HG03064 (cell line): ENCODE data around the gene EIF2S3B.
A peak's percentile ranks its signal among the peaks of the same experiment; 100 is the strongest.
"Not testable (repeated sequence)": the region's sequence is repeated elsewhere in the genome, so short reads cannot be mapped to it uniquely, and the experiment has no call there.

Source experiments
- ATAC-seq: cut with Tn5 transposase; IDR thresholded peaks from one replicate; pipeline ENCODE4 v1.9.1; 2021; ENCODE audit warnings: low read depth; ENCODE audit not compliant: unreplicated experiment

The EIF2S3B gene

DNA sequence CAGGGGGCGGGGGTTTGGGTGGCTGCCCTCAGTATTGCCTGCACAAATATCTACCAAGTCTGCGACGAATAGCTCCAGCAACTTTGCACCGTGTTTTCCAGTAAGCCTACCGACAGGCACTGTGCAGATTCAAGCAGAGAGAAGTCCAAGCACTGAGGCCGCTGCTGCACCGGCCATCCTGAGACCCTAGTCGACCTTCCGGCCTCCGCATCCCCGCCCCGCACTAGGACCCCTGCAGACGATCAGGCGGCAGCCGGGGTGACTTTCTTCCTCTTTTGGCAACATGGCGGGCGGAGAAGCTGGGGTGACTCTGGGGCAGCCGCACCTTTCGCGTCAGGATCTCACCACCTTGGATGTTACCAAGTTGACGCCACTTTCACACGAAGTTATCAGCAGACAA is at the start of gene EIF2S3B:
Gene EIF2S3B, plus strand, starts transcription at position 271 of the 400 bp plus-strand sequence. Its CDS starts 13 bp downstream, at position 284.
- no peak for ATAC-seq

DNA sequence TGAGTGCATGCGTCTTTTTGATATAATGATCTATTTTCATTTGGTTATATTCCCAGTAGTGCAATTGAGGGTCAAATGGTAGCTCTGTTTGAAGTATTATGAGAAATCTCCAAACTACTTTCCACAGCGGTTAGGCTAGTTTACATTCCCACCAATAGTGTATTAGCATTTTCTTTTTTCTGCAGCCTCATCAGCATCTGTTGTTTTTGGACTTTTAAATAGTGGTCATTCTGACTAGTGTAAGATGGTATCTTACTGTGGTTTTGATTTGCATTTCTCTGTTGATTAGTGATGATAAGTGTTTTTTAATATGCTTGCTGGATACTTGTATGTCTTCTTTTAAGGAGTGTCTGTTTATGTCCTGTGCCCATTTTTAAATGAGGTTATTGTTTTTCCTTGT is 48.8 kb upstream of the EIF2S3B start:
- ATAC-seq: no peak

DNA sequence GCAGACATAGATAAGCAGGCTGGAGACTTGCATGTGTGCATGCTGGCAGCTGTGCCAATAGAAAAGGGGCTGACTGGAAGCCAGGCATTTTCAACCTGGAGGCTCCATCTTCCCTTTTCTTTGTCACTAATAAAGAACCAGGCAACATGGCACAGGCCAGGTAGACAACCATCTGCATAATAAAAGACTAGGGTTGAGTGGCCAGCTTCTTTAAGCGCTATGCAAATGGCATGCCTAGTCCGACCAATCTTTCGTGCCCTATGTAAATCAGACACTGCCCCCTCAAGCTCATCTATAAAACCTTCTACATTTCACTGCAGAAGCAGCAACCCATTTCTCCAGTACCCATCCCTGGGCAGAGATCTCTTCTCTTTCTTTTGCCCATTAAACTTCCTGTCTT is 47.9 kb upstream of the EIF2S3B start:
- ATAC-seq: no peak

DNA sequence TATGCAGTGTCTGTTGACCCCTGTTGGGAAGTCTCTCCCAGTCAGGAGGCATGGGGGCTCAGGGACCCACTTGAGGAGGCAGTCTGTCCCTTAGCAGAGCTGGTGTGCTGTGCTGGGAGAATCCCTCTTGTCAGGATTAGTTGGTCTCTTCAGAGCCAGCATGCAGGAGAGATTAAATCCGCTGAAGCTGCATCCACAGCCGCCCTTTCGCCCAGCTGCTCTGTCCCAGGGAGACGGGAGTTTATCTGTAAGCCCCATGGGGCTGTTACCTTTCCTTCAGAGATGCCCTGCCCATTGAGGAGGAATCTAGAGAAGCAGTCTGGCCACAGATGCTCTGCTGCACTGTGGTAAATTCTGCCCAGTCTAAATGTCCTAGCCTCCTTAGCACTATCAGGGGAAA is 39.4 kb upstream of the EIF2S3B start:
- ATAC-seq: no peak

DNA sequence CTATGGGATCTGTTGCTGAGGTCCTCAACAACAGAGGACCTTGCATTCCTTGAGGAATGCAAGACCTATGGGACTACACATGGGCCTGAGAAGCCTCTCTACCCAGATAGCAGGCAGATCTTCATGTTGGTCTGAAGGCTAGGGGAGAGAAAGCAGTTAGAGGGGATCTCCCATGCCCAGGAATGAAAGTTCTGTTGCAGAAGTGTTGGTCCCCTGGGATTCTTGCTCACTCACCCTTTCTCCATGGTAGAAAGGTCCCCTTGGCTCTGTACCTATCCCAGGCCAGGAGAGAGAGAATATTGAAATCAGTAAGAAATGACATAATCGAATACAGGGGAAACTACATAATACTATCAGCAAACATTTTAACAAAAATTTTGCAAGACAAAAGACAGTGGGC is 36.0 kb upstream of the EIF2S3B start:
- no peak for ATAC-seq

DNA sequence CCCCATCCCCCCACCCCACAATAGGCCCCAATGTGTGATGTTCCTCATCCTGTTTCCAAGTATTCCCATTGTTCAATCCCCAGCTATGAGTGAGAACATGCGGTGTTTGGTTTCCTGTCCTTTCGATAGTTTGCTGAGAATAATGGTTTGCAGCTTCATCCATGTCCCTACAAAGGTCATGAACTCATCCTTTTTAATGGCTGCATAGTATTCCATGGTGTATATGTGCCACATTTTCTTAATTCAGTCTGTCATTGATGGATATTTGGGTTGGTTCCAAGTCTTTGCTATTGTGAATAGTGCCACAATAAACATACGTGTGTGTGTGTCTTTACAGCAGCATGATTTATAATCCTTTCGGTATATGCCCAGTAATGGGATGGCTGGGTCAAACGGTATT is 32.9 kb upstream of the EIF2S3B start:
- not testable (repeated sequence) for ATAC-seq

DNA sequence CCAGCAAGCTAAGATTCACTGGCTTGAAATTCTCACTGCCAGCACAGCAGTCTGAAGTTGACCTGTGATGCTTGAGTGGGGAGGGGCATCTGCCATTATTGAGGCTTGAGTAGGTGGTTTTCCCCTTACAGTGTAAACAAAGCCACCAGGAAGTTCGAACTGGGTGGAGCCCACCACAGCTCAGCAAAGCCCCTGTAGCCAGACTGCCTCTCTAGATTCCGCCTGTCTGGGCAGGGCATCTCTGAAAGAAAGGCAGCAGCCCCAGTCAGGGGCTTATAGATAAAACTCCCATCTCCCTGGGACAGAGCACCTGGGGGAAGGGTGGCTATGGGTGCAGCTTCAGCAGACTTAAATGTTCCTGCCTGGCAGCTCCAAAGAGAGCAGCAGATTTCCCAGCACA is 23.8 kb upstream of the EIF2S3B start:
- not testable (repeated sequence) for ATAC-seq

DNA sequence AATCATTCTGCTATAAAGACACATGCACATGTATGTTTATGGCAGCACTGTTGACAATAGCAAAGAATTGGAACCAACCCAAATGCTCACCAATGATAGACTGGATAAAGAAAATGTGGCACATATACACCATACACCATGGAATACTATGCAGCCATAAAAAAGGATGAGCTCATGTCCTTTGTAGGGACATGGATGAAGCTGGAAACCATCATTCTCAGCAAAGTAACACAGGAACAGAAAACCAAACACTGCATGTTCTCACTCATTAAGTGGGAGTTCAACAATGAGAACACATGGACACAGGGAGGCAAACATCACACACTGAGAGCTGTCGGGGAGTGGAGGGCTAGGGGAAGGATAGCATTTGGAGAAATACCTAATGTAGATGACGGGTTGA is 18.4 kb upstream of the EIF2S3B start:
- not testable (repeated sequence) for ATAC-seq

DNA sequence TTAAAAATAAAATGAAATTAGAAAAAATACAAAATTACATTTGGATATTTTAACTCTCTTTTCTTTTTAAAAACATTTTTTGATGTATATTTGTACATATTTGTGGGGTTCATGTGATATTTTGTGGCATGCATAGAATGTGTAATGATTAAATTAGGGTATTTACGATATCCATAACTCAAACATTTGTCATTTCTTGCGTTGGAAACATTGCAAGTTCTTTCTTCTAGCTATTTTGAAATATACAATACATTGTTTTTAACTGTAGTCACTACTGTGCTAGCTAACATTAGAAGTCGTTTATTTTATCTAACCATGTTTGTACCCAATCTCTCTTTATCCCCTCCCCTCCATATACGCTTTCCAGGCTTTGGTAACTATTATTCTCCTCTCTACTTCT is 13.9 kb upstream of the EIF2S3B start:
- no peak for ATAC-seq

DNA sequence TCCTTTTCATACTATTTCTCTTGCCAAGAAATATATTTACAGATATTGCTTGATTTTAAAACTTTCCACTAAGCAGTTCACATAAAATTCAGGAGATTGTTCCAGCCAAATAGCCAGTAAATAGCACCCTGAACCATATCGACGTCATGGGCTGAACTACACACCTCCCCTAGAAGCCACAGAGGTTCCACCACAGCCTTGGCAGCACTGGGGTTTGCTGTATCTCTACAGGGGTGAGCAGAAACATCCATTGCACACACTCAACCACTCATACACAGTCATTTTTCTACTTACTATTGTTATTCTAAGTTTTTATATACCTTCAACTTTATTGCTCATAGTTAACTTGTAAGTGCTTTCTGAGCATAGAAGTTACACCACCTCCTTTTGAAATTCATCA is 8.1 kb upstream of the EIF2S3B start:
- no peak for ATAC-seq

DNA sequence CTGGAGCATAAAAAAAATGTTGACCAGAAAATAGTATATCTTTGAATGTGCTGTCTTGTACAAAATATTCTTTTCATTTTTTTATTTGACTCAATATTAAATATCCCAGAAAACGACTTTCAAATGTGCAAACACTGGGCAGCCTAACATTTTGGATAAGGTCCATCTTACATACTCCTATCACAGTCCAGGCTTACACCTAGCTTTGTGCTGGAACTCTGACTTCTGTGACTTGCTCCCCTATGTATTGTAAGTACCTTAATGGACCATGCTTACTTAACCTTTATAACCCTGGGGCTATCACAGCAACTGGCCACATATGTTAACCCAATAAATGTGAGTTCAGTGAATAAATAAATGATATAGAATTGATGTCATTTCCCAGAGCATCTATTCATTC is 7.6 kb upstream of the EIF2S3B start:
- no peak for ATAC-seq

DNA sequence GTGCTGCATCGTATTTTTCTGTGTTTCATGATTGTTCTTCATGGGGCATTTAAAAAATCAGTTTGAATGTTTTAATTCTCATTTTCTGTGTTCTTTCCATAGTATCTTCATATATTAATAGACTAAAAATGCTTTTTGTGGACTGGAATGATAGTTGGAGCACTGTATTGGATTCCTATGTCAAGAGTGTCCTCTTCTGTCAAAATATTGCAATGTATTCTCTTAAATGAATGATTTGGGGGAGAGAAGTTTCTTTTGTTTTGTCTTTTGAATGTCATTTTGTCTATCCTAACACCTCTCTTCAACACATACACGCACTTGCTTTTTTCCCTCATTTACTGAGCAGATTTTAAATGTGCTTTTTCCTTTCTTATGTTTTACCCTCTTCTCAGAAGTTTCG is 4.7 kb upstream of the EIF2S3B start:
- ATAC-seq: no peak

DNA sequence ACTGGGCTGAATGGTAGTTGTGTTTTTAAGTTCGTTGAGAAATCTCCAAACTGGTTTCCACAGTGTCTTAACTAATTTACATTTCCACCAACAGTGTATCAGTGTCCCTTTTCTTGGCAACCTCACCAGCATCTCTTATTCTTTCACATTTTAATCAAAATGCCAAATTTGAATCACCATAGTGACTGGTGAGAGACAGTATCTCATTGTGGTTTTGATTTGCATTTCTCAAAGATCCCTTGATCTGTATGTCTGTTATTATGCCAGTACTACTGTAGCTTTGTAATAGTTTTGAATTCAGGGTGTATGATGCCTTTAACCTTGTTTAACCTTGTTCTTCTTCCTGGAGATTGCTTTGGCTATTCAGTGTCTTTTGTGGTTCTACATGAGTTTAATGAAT is 2.2 kb upstream of the EIF2S3B start:
- no peak for ATAC-seq

DNA sequence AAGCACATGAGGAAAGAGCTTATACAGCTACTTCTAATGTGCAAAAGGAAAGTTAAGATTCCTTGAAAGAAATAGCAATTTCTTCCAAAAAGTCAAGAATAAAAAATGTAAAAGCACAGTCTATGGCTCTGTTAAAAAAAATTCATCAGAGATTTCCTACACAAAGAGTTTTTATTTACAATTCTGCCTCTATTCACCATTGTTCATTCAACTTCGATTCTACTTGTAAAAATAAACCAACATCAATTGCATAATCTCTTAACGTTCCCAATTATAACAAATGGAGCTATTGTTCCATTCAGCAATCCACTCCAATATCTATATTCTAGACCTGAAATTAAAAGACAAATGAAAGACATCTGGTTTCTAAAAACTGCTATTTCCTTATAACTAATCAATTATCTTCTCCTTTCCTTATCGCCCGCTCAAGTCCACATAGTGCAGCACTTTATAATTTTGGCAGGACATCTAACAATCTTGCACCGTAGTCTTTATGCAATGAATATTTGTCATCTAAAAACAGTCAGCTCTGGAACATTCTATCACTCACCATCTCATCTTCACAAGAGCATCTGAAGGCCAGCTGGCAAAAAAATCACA is 6.2 kb downstream of the EIF2S3B start:
- ATAC-seq: no peak

DNA sequence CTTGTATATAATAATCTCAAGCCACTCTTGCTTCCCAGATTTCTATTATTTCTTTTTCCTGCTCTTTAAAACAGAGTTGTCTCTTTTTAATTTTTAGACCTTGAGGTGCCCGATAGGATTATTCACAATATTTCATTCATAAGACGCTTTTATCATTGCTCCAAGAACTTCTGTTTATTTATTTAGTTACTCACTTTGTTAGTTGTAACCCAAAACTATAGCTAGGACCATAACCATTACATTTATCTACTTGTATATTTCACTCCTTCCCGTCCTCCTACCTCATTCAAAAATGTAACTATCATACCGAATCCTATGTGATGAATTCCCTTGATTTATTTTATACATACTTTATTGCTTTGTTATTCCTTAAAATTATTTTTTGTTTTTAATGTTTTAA is 7.1 kb downstream of the EIF2S3B start:
- no peak for ATAC-seq

DNA sequence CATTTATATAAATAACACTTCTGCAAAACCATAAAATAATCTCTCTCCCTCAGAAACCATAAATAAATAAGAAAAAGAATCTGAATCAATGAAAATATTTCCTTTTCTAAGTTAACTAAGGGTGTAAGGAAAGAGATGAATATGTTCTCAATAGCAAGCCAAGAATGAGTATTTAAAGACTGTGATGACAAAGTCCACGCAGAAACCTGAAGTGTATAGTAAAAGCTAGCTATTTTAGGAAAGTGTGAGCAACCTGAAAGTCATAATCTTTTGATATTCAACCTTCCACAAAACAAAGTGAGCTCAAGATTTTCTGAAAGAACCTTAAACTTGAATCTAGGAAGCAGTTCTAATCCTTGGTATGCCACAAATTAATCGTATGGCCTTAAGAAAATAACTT is 15.9 kb downstream of the EIF2S3B start:
- ATAC-seq: no peak

DNA sequence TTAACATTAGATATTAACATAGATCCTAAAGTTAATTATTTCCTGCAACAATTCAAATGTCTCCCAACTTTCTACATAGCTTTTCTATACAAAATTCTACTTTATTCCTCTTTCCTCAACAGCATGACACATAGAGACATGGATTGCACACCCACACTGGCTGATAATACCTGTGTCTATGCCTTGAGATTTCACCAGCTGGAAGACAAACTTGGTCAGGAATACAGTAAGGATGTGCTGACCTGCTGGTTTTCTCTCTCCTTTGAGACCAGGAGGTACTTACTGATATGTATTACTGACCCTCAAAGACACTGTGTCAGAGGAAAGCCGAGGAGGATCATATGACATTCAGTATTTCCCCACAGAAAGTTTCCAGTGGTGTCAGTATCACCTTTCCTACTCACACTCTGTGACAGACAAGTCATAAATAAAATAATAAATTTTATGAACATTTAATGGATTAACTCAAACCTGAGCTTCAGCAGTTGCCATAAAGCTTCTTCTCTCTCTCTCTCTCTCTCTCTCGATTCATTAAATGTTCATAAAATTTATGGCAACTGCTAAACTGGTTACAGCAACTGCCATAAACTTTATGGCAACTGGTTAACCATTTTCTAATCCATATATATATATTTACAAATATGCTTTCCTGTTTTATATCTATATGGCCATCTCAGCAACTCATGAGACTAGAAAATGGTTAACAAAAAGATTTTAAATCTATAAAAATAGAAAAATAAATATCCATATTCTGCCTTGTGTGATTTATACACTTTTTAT is 22.7 kb downstream of the EIF2S3B start:
- ATAC-seq: no peak

DNA sequence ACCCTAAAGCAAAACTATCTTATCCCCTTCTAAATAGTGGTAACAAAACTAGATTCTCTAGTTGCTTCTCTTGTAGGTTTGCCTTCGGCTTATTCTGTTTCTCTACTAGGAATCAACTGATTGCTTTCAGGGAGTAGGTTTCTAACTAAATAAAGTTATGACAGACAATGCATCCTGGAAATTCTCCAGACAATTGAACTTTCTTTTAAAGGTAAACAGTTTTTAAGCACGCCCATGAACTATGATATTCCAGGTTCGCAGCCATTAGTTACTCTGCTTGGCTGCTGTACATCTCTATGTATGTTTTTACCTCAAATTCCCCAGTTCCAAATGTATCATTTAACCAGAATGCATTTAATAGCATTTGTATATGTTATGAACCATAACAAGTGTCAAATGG is 23.9 kb downstream of the EIF2S3B start:
- ATAC-seq: no peak

DNA sequence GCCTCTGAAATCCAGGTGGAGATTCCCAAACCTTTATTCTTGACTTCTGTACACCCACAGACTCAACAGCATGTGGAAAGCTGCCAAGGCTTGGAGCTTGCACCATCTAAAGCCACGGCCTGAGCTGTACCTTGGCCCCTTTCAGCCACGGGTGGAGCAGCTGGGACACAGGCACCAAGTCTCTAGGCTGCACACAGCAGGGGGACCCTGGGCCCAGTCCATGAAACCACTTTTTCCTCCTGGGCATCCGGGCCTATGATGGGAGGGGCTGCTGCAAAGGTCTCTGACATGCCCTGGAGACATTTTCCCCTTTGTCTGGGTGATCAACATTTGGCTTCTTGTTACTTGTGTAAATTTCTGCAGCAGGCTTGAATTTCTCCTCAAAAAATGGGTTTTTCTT is 32.0 kb downstream of the EIF2S3B start:
- no peak for ATAC-seq

DNA sequence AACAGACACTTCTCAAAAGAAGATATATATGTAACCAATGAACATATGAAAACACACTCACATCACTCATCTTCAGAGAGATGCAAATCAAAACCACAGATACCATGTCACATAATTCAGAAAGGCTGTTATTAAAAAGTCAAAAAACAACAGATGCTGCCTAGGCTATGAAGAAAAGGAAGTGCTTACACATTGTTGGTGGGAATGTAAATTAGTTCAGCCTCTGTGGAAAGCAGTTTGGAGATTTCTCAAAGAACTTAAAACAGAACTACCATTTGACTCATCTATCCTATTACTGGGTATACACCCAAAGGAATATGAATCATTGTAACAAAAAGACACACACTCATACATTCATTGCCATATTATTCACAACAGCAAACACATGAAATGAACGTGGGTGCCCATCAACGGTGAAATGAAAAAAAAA is 35.1 kb downstream of the EIF2S3B start:
- ATAC-seq: peak; percentile 92

DNA sequence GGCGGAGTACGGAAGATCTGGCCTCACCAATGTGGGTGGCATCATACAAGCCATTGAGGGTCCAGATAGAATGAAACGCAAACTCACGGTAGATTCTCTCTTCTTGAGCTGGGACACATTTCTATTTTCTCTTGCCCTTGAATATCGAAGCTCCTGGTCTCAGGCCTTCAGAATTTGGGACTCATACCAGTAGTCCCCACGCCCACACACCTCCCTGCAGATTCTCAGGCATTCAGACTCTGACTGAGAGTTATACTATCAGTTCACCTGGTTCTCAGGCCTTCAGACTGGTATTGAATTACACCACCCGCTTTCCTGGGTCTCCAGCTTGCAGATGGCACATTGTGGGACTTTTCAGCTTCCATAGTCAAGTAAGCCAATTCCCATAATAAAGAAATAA is 37.8 kb downstream of the EIF2S3B start:
- ATAC-seq: no peak

DNA sequence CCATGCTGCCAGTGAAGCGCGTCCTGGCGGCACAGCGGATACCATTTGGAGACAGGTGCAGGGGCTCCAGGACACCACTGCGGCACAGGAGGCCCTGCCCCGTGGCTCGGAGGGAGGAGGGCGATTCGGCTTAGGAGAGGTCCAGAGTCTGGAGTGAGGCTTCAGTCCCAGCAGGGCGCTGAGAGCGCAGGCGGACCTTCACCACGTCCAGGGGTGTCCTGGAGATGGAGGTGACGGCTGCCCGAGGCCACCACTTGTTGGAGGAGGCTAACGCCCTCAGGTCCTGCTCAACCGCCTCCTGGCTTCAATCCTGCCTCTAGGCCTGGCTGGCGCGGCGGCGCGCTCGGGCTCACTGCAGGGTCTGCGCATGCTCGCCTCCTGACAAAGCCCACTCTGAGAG is 45.7 kb downstream of the EIF2S3B start:
- no peak for ATAC-seq
